ENCODE measurements around the gene DDIT3.

The DDIT3 gene

DNA sequence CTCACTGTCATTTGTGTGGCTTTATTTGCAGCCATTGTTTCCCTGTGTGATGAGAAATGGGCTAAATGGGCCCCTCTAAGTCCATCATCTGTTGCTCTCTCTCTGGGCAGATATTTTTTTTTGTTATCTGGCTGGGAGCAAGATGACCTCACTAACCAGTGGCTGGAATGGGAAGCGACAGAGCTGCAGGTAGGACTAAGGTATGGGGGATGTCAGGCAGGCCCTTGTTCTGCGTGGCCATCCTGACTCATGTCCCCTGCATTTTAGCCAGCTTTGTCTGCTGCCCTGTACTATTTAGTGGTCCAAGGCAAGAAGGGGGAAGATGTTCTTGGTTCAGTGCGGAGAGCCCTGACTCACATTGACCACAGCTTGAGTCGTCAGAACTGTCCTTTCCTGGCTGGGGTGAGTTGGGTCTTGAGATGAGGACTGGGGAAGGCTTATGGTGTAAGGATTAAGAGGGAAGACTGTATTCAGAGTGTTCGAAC lies 31.1 kb downstream of the DDIT3 start:
- in situ Hi-C loops (cut with HindIII; ENCODE audit: low pct_ligation_motif_present, low sequenced_read_pairs) = no loop called here
- DNase-seq = peak; percentile 27
- Histone ChIP-seq H3K27ac (no peak overlapping the region), H3K4me3 (ENCODE audit: low read depth, low read length) (peak overlapping the region; percentile 100), H3K27me3 (replicated peaks) (no peaks in the 10 kb centered on the region), H3K36me3 (replicated peaks) (peaks cover 33% of the 10 kb centered on the region)
- TF ChIP-seq CTCF (IDR thresholded peaks at IDR 0.05; ENCODE audit: low read depth, low read length, missing control alignments) = no peak

- TF ChIP-seq CTCF (IDR thresholded peaks at IDR 0.05; ENCODE audit: low read depth, low read length, missing control alignments) = no peak
- Histone ChIP-seq H3K27ac (peak overlapping the region; percentile 85), H3K27me3 (replicated peaks) (no peaks in the 10 kb centered on the region), H3K36me3 (replicated peaks) (peaks cover 29% of the 10 kb centered on the region), H3K4me3 (ENCODE audit: low read depth, low read length) (peak overlapping the region; percentile 100)
- no peak for DNase-seq
- in situ Hi-C loops (cut with HindIII; ENCODE audit: low pct_ligation_motif_present, low sequenced_read_pairs) = no loop called here
These were observed 31.7 kb downstream of the DDIT3 start for GRCh38 chr12:57488402-57489156.

DNA sequence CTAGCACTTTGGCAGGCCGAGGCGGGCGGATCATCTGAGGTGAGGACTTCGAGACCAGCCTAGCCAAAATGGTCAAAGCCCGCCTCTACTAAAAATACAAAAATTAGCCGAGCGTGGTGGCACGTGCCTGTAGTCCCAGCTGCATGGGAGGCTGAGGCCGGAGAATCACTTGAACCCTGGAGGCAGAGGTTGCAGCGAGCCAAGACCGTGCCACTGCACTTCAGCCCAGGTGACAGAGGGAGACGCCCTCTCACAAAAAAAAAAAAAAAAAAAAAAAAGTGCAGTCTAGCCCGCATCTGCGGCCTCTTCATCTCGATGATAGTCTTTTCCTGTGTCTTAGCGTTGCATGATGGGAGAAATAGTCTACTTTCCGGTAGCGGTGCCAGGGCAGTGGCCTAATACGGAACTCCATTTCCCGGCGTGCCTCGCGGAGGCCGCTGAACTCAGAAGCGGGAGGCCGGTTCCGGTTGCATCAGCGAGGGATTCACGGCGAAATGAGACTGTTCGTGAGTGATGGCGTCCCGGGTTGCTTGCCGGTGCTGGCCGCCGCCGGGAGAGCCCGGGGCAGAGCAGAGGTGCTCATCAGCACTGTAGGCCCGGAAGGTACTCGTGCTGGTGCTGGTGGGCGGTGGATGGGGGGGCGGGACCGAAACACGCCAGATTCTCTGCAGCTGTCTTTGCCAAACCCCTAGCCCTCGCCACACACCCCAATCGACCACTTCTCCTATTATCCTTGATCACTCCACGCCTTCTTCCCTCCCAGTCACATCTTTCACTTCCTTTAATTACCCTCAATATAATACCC lies 32.5 kb downstream of the DDIT3 start, which contains the start of gene MARS1:
TSS of gene MARS1 (plus strand) at position 472 of the 805 bp plus-strand sequence. CDS start at position 495, 23 bp downstream.
- no peak for TF ChIP-seq CTCF (IDR thresholded peaks at IDR 0.05; ENCODE audit: low read depth, low read length, missing control alignments)
- in situ Hi-C loops (cut with HindIII; ENCODE audit: low pct_ligation_motif_present, low sequenced_read_pairs) = no loop called here

DNA sequence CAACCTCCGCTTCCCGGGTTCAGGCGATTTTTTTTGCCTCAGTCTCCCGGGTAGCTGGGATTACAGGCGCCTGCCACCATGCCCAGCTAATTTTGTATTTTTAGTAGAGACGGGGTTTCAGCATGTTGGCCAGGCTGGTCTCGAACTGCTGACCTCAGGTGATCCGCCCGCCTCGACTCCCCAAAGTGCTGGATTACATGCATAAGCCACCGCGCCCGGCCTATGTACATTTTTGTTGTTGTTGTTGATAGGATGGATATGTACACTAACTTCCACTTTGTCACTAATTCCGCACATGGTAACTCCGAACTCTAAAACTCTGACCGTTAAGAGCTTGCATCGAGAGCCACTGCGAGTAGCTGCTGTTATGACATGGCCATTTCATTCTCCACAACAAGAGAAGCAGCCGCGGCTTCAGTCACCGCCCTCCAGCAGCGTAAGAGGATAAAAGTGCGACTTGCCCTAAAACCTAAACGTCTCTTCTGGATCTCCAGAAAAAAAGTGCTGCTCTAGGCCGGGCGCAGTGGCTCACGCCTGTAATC lies 33.2 kb downstream of the DDIT3 start:
- Histone ChIP-seq H3K4me3 (ENCODE audit: low read depth, low read length) (peak overlapping the region; percentile 100), H3K27me3 (replicated peaks) (no peaks in the 10 kb centered on the region), H3K36me3 (replicated peaks) (peaks cover 21% of the 10 kb centered on the region), H3K27ac (no peak overlapping the region)
- no peak for DNase-seq
- no peak for TF ChIP-seq CTCF (IDR thresholded peaks at IDR 0.05; ENCODE audit: low read depth, low read length, missing control alignments)
- in situ Hi-C loops (cut with HindIII; ENCODE audit: low pct_ligation_motif_present, low sequenced_read_pairs) = no loop called here

More for the DNA sequence above, 32.5 kb downstream of the DDIT3 start, which contains the start of gene MARS1:
- peaks cover 26% of the 10 kb centered on the region for H3K36me3 ChIP-seq (replicated peaks)
- H3K27me3 ChIP-seq (replicated peaks) = no peaks in the 10 kb centered on the region
- H3K27ac ChIP-seq = peak within 1 kb of the TSS; percentile 85
- H3K4me3 ChIP-seq (ENCODE audit: low read depth, low read length) = peak within 1 kb of the TSS; percentile 100
- peak; percentile 95 for DNase-seq

- no peak for DNase-seq
- no peaks in the 10 kb centered on the region for H3K27me3 ChIP-seq (replicated peaks)
- in situ Hi-C loops (cut with HindIII; ENCODE audit: low pct_ligation_motif_present, low sequenced_read_pairs) = no loop called here
- H3K4me3 ChIP-seq (ENCODE audit: low read depth, low read length) = no peak overlapping the region
- no peak for TF ChIP-seq CTCF (IDR thresholded peaks at IDR 0.05; ENCODE audit: low read depth, low read length, missing control alignments)
- no peak overlapping the region for H3K27ac ChIP-seq
- peaks cover 9% of the 10 kb centered on the region for H3K36me3 ChIP-seq (replicated peaks)
These were observed 34.6 kb downstream of the DDIT3 start for GRCh38 chr12:57485695-57486094.

Data from brain microvascular endothelial cell (primary cell).